ENCODE measurements around the gene SCGN. TPM values are rescaled to one million over a fixed set of nuclear protein-coding genes. Genes with fewer than 3 reads are reported as not detected.

The SCGN gene
- polyA plus RNA-seq, 1 donor (not counting 4 experiments of a cell fraction or from before 2014, with no cell fraction given), result not detected

DNA sequence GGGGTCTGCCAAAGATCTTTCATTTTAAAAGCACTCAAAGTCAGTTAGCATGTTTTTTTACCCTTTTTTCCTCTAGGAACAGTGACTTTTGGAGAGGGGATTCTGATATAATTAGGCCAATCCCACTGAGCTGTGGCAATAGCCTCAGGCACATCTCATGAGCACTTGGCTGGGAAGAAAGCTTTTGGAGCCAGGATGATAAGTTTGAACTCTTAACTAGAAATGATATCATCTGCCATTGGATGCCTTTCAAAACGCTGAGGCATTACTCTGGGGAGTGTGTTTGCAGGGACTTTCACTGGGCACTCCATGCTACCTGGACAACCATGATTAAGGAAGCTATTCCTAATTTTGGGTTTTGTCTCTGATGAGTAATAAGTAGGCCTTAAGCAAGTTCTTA is 3.7 kb downstream of the SCGN start:
- Histone ChIP-seq H3K4me1 (ENCODE audit: control insufficient read depth, extremely low read depth, insufficient read depth, low read length) (peaks cover 7% of the 10 kb centered on the region), H3K9ac (ENCODE audit: control insufficient read depth, extremely low read depth, insufficient read depth, low read length) (no peak overlapping the region), H3K4me2 (ENCODE audit: control insufficient read depth, extremely low read depth, insufficient read depth, low read depth, low read length) (no peak overlapping the region), H3K79me2 (ENCODE audit: control insufficient read depth, insufficient read depth, low read length) (no peaks in the 10 kb centered on the region), H3K27me3 (ENCODE audit: control insufficient read depth, extremely low read depth, insufficient read depth, low read length) (peaks cover 6% of the 10 kb centered on the region), H4K20me1 (ENCODE audit: control insufficient read depth, extremely low read depth, insufficient read depth, low read length) (no peaks in the 10 kb centered on the region), H3K4me3 (ENCODE audit: control insufficient read depth in 2 of 3, extremely low read depth in 1 of 3, insufficient read depth in 2 of 3, low read depth in 1 of 3, low read length in 3 of 3) (no peak overlapping the region), H3K9me3 (ENCODE audit: control insufficient read depth, low read depth, low read length) (no peaks in the 10 kb centered on the region), H3K36me3 (ENCODE audit: control insufficient read depth in 2 of 2, extremely low read depth in 1 of 2, insufficient read depth in 2 of 2, low read length in 2 of 2) (no peaks in the 10 kb centered on the region), H3K9me1 (ENCODE audit: control insufficient read depth, extremely low read depth, insufficient read depth, low read length) (no peaks in the 10 kb centered on the region), H2AFZ (ENCODE audit: control insufficient read depth, low read length) (no peak overlapping the region), H3K27ac (ENCODE audit: control insufficient read depth, insufficient read depth, low read length) (no peak overlapping the region)
- no peak for TF ChIP-seq EZH2 (IDR thresholded peaks at IDR 0.05; ENCODE audit: low read length)
- TF ChIP-seq, protein P1, sequence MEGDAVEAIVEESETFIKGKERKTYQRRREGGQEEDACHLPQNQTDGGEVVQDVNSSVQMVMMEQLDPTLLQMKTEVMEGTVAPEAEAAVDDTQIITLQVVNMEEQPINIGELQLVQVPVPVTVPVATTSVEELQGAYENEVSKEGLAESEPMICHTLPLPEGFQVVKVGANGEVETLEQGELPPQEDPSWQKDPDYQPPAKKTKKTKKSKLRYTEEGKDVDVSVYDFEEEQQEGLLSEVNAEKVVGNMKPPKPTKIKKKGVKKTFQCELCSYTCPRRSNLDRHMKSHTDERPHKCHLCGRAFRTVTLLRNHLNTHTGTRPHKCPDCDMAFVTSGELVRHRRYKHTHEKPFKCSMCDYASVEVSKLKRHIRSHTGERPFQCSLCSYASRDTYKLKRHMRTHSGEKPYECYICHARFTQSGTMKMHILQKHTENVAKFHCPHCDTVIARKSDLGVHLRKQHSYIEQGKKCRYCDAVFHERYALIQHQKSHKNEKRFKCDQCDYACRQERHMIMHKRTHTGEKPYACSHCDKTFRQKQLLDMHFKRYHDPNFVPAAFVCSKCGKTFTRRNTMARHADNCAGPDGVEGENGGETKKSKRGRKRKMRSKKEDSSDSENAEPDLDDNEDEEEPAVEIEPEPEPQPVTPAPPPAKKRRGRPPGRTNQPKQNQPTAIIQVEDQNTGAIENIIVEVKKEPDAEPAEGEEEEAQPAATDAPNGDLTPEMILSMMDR (optimal IDR thresholded peaks at IDR 0.05 in 1 of 3, IDR thresholded peaks at IDR 0.05 in 1 of 3, conservative IDR thresholded peaks at IDR 0.05 in 1 of 3; ENCODE audit: extremely low read depth in 1 of 3, insufficient read depth in 2 of 3, low read length in 3 of 3), result no peak
- DNase-seq (ENCODE audit: low read depth, low spot score), result no peak
- no peak for FAIRE-seq
- dilution Hi-C loops (cut with MboI; ENCODE audit: extremely low pct_ligation_motif_present, low sequenced_read_pairs), result no loop called here

DNA sequence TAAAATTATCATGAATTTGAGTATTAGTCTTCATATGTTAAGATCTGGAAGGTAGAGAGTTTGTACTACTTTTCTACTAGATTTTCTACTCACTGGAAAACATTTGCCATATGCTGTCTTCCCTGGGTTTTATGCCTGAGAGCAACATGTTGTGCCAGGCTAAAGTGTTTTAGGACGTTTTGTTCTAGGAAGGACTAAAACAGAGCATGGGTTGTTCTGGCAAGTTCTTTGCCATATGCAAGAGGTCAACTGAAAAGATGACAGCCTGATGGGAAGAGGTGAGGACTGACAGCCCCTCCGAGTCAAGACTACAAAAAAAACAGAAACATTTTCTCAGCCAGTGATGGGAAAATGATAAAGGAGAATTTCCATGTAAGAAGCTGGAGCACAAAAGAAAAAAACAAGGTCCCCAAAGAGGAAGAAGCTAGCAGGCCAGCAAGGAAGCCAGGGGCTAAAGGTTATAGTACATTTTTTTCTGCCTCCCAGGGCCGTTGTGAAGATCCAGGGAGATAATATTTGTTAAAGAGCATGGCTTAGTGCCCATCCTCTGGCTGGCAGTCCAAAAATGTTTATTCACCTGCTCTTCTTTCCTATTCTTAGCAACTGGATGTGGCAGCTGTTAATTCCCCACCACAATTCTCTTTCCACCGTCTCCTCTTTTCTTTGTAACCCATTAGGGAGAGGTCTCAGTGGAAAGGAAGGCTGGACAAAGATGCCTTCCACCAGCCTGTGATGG is 7.8 kb downstream of the SCGN start:
- TF ChIP-seq, protein P1 (optimal IDR thresholded peaks at IDR 0.05 in 1 of 3, IDR thresholded peaks at IDR 0.05 in 1 of 3, conservative IDR thresholded peaks at IDR 0.05 in 1 of 3; ENCODE audit: extremely low read depth in 1 of 3, insufficient read depth in 2 of 3, low read length in 3 of 3), result no peak
- TF ChIP-seq EZH2 (IDR thresholded peaks at IDR 0.05; ENCODE audit: low read length), result no peak
- FAIRE-seq, result no peak
- no peak overlapping the region for H3K27ac ChIP-seq (ENCODE audit: control insufficient read depth, insufficient read depth, low read length)
- H4K20me1 ChIP-seq (ENCODE audit: control insufficient read depth, extremely low read depth, insufficient read depth, low read length), result no peaks in the 10 kb centered on the region
- peaks cover 13% of the 10 kb centered on the region for H3K4me1 ChIP-seq (ENCODE audit: control insufficient read depth, extremely low read depth, insufficient read depth, low read length)
- no peak for DNase-seq (ENCODE audit: low read depth, low spot score)
- H2AFZ ChIP-seq (ENCODE audit: control insufficient read depth, low read length), result no peak overlapping the region
- peaks cover 2% of the 10 kb centered on the region for H3K27me3 ChIP-seq (ENCODE audit: control insufficient read depth, extremely low read depth, insufficient read depth, low read length)
- H3K9me3 ChIP-seq (ENCODE audit: control insufficient read depth, low read depth, low read length), result no peaks in the 10 kb centered on the region
- H3K9ac ChIP-seq (ENCODE audit: control insufficient read depth, extremely low read depth, insufficient read depth, low read length), result no peak overlapping the region
- no peaks in the 10 kb centered on the region for H3K79me2 ChIP-seq (ENCODE audit: control insufficient read depth, insufficient read depth, low read length)
- dilution Hi-C loops (cut with MboI; ENCODE audit: extremely low pct_ligation_motif_present, low sequenced_read_pairs), result no loop called here
- no peaks in the 10 kb centered on the region for H3K9me1 ChIP-seq (ENCODE audit: control insufficient read depth, extremely low read depth, insufficient read depth, low read length)
- H3K4me3 ChIP-seq (ENCODE audit: control insufficient read depth in 2 of 3, extremely low read depth in 1 of 3, insufficient read depth in 2 of 3, low read depth in 1 of 3, low read length in 3 of 3), result no peak overlapping the region
- no peak overlapping the region for H3K4me2 ChIP-seq (ENCODE audit: control insufficient read depth, extremely low read depth, insufficient read depth, low read depth, low read length)
- no peaks in the 10 kb centered on the region for H3K36me3 ChIP-seq (ENCODE audit: control insufficient read depth in 2 of 2, extremely low read depth in 1 of 2, insufficient read depth in 2 of 2, low read length in 2 of 2)
